Hepatocyte (in vitro differentiated cells): ENCODE results near the gene GRK6.

Experiments used
- CTCF ChIP-seq: fragments of 200-600 bp; sonication (generic); IDR thresholded peaks from 2 replicates; pipeline ENCODE4 v1.5.1; 2016; ENCODE audit warnings: antibody characterized with exemption, mild to moderate bottlenecking; ENCODE audit not compliant: poor library complexity
- EZH2 ChIP-seq: fragments of 200-600 bp; sonication (generic); IDR thresholded peaks from 2 replicates; pipeline ENCODE4 v1.6.1; 2016; ENCODE audit warnings: antibody characterized with exemption, mild to moderate bottlenecking, borderline replicate concordance

DNA sequence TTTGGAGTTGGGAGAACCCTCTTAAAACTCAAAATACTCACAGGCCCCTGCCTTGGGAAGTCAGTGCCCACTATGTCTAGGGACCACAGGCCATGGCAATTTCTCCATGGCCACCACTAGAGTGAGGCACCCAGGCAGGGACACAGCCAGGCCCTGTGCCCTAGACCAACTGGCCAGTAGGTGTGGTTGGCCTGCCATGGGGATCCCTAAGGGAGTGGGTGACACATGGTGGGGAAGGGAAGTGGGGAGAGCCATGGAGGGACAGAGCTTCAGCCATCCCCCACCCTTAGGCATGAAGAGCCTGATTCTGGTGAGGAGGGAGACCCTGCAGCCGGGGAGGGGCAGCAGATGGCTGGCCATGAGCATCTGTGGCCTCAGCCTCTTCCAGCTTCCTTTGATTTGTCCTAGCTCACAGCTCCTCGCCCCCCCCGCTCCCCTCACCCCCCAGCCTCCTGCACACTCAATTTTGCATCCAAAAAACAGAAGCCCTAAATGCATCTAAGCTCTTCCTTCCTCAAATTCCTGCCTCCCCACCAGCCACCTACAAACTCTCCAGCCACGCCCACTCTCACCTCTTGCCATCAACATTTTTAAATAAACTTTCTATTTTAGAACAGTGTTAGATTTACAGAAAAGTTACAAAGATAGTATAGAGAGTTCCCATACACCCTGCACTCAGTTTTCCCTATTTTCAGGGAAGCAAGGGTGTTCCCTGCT, 48.5 kb downstream of the GRK6 start:
- TF ChIP-seq EZH2 (no peak), CTCF (no peak)
